ENCODE measurements around the gene RFT1.

Gene RFT1

GRCh38 chr3:53123953-53124352 is 6.3 kb downstream of the RFT1 start:
- H2AFZ ChIP-seq (ENCODE audit: low read depth, low read length, severe bottlenecking): no peak overlapping the region
- no peak overlapping the region for H3K4me3 ChIP-seq (ENCODE audit: insufficient read depth, low read length, poor library complexity, severe bottlenecking)
- H3K27ac ChIP-seq (ENCODE audit: low read depth, low read length): no peak overlapping the region
- no peak overlapping the region for H3K4me2 ChIP-seq (ENCODE audit: low read depth, low read length, poor library complexity, severe bottlenecking)
- no peaks in the 10 kb centered on the region for H4K20me1 ChIP-seq (ENCODE audit: low read depth, low read length)
- H3F3A ChIP-seq (ENCODE audit: insufficient read depth): no peaks in the 10 kb centered on the region
- TF ChIP-seq CTCF (IDR thresholded peaks at IDR 0.05; ENCODE audit: insufficient read depth, low read length, poor library complexity, severe bottlenecking) (no peak), EZH2phosphoT487 (conservative IDR thresholded peaks at IDR 0.05; ENCODE audit: low read length) (no peak)
- H3K9ac ChIP-seq (ENCODE audit: low read length): no peak overlapping the region
- no peaks in the 10 kb centered on the region for H3K27me3 ChIP-seq (ENCODE audit: low read length)
- H3K9me2 ChIP-seq (replicated peaks; ENCODE audit: insufficient read depth, low read length): no peaks in the 10 kb centered on the region
- peaks cover 7% of the 10 kb centered on the region for H3K79me2 ChIP-seq (ENCODE audit: insufficient read depth, low read length)
- peaks cover 16% of the 10 kb centered on the region; the same call in 1 of the 2 replicates for H3K36me3 ChIP-seq (ENCODE audit: low read length)
- no peaks in the 10 kb centered on the region for H3K9me3 ChIP-seq (ENCODE audit: insufficient read depth, low read length)

GRCh38 chr3:53123510-53123909 is 6.7 kb downstream of the RFT1 start:
- Histone ChIP-seq H3K27ac (ENCODE audit: low read depth, low read length) (no peak overlapping the region), H4K20me1 (ENCODE audit: low read depth, low read length) (no peaks in the 10 kb centered on the region), H3K4me2 (ENCODE audit: low read depth, low read length, poor library complexity, severe bottlenecking) (no peak overlapping the region), H3F3A (ENCODE audit: insufficient read depth) (no peaks in the 10 kb centered on the region), H2AFZ (ENCODE audit: low read depth, low read length, severe bottlenecking) (no peak overlapping the region), H3K79me2 (ENCODE audit: insufficient read depth, low read length) (0 out of 2 replicates have a peak, but pooled peaks cover 3% of the 10 kb centered on the region), H3K4me3 (ENCODE audit: insufficient read depth, low read length, poor library complexity, severe bottlenecking) (no peak overlapping the region), H3K27me3 (ENCODE audit: low read length) (no peaks in the 10 kb centered on the region), H3K36me3 (ENCODE audit: low read length) (peaks cover 16% of the 10 kb centered on the region; the same call in 1 of the 2 replicates), H3K9ac (ENCODE audit: low read length) (no peak overlapping the region), H3K9me3 (ENCODE audit: insufficient read depth, low read length) (no peaks in the 10 kb centered on the region), H3K9me2 (replicated peaks; ENCODE audit: insufficient read depth, low read length) (no peaks in the 10 kb centered on the region)
- TF ChIP-seq CTCF (IDR thresholded peaks at IDR 0.05; ENCODE audit: insufficient read depth, low read length, poor library complexity, severe bottlenecking): no peak
- no peak for TF ChIP-seq EZH2phosphoT487 (conservative IDR thresholded peaks at IDR 0.05; ENCODE audit: low read length)

GRCh38 chr3:53122933-53123305 is 7.3 kb downstream of the RFT1 start:
- peaks cover 16% of the 10 kb centered on the region; the same call in 1 of the 2 replicates for H3K36me3 ChIP-seq (ENCODE audit: low read length)
- H3K27me3 ChIP-seq (ENCODE audit: low read length): no peaks in the 10 kb centered on the region
- H2AFZ ChIP-seq (ENCODE audit: low read depth, low read length, severe bottlenecking): no peak overlapping the region
- no peaks in the 10 kb centered on the region for H3K9me3 ChIP-seq (ENCODE audit: insufficient read depth, low read length)
- H3K4me3 ChIP-seq (ENCODE audit: insufficient read depth, low read length, poor library complexity, severe bottlenecking): no peak overlapping the region
- TF ChIP-seq CTCF (IDR thresholded peaks at IDR 0.05; ENCODE audit: insufficient read depth, low read length, poor library complexity, severe bottlenecking) (no peak), EZH2phosphoT487 (conservative IDR thresholded peaks at IDR 0.05; ENCODE audit: low read length) (no peak)
- no peak overlapping the region for H3K4me2 ChIP-seq (ENCODE audit: low read depth, low read length, poor library complexity, severe bottlenecking)
- H3K27ac ChIP-seq (ENCODE audit: low read depth, low read length): no peak overlapping the region
- no peaks in the 10 kb centered on the region for H3K79me2 ChIP-seq (ENCODE audit: insufficient read depth, low read length)
- no peaks in the 10 kb centered on the region for H3K9me2 ChIP-seq (replicated peaks; ENCODE audit: insufficient read depth, low read length)
- no peaks in the 10 kb centered on the region for H3F3A ChIP-seq (ENCODE audit: insufficient read depth)
- no peak overlapping the region for H3K9ac ChIP-seq (ENCODE audit: low read length)
- no peaks in the 10 kb centered on the region for H4K20me1 ChIP-seq (ENCODE audit: low read depth, low read length)
